G401.6 (cell line): ENCODE data around the gene C1R.
A peak's percentile ranks its signal among the peaks of the same experiment; 100 is the strongest.

Experiments used
- FAIRE-seq: peaks from 2 replicates; lab custom pipeline; 2012; peaks lifted over from hg19 to GRCh38; lab: Jason Lieb, UNC

The C1R gene

DNA sequence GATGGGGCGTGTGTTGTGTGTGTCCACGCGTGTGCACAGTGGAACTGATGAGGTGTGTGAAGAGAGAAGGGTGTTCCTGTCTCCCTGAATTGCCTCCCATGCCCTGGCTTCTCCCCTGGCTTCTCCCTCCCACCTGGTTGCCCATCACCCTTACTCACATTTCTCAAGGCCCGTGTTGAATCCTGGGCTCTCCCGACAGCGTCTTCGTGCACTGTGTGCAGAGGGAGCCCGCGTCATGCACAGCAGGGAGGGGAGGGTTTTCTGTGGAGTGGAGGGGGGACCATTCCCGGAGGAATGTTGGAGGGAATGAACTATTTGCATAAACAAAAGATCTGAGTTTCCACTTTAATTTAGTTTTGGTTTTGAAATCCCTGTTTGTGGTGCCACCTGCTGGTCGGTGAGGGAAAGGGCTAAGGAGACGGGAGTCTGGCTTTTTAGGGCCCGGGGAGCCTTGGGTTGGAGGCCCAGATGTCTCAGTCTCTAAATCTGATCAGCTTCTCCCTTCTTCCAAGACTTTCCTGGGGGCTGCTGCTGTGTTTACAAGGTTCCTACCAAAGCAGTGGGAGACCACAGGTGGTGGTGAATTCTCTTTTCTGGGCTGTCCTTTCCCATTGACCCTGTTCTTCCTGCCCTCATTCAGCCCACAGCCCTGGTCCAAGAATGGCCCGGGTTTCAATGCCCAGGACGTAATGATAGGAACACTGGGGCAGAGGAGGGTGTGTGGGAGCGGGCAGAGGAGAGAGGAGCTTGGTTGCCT, at the start of gene C1R:
Gene C1R (minus strand): TSS at position 217 of the 757 bp plus-strand sequence. CDS start 57 bp downstream, at position 160.
- FAIRE-seq: peak; percentile 85

GRCh38 chr12:7141351-7142005, 49.2 kb upstream of the C1R start:
- FAIRE-seq: no peak

DNA sequence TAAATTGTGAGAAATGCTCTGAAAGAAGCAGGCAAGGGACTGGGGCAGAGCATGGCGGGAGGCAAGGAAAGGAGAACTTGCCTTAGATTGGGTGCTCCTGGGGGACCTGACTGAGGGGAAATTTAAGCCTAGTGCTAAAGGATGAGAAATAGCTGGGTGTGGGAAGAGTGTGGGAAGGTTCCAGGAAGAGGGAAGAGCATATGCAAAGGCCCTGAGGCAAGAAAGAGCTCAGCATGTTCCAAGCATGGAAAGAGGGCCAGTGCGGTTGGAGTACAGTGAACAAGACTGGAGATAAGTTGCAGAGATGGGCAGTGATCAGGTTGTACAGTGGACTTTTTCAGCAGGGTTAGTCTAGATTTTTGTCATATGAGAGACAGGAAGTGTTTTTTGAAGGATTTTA, 47.0 kb upstream of the C1R start:
- no peak for FAIRE-seq

- no peak for FAIRE-seq
These were observed 45.7 kb upstream of the C1R start for GRCh38 chr12:7137908-7138307.

DNA sequence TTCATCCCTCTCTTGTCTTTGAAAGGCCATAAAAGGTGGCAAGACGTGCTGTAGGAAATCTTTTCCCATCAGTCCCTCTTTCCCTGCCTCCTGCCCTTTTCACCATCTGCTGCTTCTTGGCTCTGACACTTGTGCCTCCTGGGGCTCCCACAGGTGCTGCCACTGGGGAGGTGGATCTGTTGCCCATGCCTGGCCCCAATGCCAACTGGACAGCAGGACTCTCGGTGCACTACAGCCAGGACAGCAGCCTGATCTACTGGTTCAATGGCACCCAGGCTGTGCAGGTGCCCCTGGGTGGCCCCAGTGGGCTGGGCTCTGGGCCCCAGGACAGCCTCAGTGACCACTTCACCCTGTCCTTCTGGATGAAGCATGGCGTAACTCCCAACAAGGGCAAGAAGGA, 44.4 kb upstream of the C1R start:
- FAIRE-seq: no peak

DNA sequence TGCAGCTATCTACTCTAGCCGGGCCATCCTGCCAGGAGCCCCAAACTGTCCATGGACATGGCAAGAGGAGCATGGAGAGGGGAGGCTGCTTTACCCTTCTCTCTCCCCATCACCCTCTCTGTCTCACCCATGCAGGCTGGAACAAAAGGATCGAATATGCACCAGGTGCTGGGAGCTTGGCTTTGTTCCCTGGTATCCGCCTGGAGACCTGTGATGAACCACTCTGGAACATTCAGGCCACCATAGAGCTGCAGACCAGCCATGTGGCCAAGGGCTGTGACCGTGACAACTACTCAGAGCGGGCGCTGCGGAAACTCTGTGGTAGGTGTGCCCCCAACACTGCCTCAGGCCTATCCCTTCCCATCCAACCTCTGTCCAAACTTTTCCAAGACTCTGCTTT, 43.8 kb upstream of the C1R start:
- FAIRE-seq: no peak

- FAIRE-seq: no peak
These were observed 42.3 kb upstream of the C1R start for GRCh38 chr12:7134396-7135166.

GRCh38 chr12:7131502-7131866, 39.2 kb upstream of the C1R start:
- FAIRE-seq: no peak

GRCh38 chr12:7130701-7131501, 38.7 kb upstream of the C1R start:
- FAIRE-seq: no peak

DNA sequence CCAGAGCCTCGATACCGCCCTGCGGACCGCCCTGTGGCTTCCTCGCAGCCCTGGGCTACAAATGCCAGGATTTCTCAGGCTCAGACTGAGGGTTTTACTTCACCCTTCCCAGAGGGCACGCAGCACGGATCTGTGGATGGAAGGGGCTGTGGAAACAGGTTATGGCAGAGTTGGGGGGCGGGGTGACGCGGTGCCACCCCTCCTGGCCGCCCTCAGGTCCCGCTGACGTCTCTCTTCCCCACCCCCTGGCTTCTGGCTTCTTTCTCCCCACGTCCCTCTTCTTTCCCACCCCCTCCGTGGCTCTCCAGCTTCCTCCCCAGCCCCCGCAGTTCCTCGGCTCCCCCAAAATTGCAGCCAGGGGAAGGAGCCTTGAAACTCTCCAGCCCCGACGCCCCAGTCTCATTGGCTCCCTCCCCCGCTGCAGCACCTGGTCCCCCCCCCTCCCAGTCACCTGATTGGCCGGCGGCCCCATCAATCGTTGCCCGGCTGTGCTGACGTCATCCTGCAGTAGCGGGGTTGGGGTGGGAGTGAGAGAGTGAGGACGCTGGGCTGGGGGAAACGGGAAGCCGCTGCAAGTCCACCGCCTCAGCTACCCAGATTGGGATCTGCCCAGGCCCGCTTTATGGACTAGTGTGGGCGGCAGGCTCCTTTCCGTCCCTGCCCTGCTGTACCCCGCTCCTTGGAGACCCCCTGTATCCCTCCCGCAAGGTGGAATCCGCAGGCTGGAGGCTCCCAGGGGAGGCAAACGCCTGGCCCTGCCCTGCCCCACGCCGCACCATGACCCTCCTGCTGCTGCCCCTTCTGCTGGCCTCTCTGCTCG, 37.8 kb upstream of the C1R start, which contains the start of gene CLSTN3:
Gene CLSTN3 (plus strand): TSS at position 500 of the 820 bp plus-strand sequence. CDS start 278 bp downstream, at position 778.
- FAIRE-seq: no peak

- no peak for FAIRE-seq
These were observed 37.1 kb upstream of the C1R start for GRCh38 chr12:7129287-7129871.

GRCh38 chr12:7128681-7129286, 36.5 kb upstream of the C1R start, which contains the start of gene RBP5:
Gene RBP5, minus strand, starts transcription at chr12:7128889. Its CDS starts 114 bp downstream, at chr12:7128775.
- no peak for FAIRE-seq

GRCh38 chr12:7127916-7128626, 35.8 kb upstream of the C1R start:
- no peak for FAIRE-seq

DNA sequence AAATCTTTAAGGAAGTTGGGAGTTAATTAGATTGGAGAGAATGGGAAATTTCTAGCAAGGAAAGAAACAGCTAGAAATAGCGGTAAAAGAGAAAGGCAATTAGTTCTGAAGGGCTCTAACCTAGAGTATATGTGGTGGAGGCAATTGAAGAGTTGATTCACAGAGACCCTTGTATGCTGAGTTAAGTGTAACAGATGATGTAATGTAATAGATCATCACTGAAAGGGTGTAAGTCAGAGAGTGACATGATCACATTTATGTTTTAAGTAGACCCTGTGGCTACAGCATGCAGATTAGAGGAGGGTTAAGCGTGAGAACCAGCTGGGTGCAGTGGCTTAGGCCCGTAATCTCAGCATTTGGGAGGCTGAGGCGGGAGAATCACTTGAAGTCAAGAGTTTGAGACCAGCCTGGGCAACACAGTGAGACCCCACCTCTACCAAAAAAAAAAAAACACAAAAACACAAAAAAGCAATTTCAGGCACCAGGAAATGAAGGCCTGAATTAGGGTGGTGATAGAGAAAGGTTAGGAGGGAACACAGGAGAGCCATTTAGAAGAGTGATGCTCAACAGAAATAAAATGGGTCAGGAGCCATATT, 33.5 kb upstream of the C1R start:
- FAIRE-seq: no peak

GRCh38 chr12:7123806-7124522, 31.7 kb upstream of the C1R start:
- no peak for FAIRE-seq

GRCh38 chr12:7122811-7123769, 30.8 kb upstream of the C1R start:
- FAIRE-seq: no peak

- FAIRE-seq: no peak
These were observed 29.1 kb upstream of the C1R start for GRCh38 chr12:7121324-7121723.
